ENCODE measurements around the gene MARCO.
"Not testable (repeated sequence)": the region's sequence is repeated elsewhere in the genome, so short reads cannot be mapped to it uniquely, and the experiment has no call there.

MARCO gene

DNA sequence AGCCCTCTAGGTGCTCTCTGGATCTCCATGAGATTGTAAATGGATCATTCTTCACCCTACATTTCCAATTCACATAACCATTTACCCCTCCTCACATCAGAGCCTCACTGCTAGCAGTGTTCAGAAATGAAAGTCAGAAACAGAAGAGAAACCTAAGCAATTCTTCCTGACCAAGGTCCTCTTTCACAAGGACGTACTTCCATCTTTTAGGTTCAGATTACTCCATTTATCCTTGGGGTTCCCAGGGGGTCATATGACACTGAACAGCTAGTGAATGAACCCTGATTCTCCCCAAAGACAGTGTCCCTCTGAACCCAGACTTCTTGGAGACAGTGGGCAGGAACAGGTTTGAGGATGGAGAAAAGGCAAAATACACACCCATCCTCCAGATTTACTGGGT, 12.9 kb upstream of the MARCO start:
- DNase-seq = no peak

- no peak for DNase-seq
These were observed 9.0 kb upstream of the MARCO start for GRCh38 chr2:118932949-118933348.

DNA sequence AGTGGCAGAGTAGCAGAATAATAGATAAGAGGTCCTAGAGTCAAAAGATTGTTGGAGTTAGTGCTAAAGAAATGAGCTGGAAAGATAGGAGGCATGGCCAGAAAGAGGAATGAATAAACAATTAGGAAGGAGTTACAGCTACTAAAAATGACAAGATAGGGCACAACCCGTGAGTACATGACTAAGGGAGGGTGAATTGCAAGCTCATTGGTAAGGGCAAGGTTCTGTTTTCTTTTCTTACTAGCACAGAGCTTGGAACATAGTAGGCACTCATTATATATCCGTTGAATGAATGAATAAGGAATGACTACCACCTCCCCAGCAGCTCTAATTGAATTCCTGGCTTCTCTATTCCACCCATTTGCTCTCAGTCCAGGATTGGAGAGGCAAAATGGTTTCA, 5.7 kb upstream of the MARCO start:
- DNase-seq = no peak

DNA sequence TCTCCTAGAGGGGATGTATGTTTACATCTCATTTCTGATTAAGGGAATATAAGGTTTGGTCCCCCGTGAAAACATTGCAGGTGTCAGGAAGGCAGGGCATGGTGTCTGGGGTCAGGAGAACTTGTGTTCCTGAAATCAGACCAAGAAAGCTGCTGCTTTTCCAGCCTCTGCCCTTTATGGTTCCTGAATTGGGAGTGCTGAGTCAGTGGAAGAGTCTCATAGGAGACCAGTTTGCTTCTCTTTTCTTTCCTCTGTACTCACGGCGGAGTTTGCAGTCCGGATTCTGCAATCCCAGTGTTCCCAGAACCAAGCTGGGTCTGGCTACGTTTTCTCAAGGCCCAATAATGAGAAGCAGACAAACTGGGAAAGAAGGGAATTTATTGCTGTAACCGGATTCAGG, 5.1 kb upstream of the MARCO start:
- no peak for DNase-seq

GRCh38 chr2:118937817-118938216, 4.2 kb upstream of the MARCO start:
- DNase-seq = no peak

- DNase-seq = no peak
These were observed 2.0 kb upstream of the MARCO start for GRCh38 chr2:118939994-118940393.

DNA sequence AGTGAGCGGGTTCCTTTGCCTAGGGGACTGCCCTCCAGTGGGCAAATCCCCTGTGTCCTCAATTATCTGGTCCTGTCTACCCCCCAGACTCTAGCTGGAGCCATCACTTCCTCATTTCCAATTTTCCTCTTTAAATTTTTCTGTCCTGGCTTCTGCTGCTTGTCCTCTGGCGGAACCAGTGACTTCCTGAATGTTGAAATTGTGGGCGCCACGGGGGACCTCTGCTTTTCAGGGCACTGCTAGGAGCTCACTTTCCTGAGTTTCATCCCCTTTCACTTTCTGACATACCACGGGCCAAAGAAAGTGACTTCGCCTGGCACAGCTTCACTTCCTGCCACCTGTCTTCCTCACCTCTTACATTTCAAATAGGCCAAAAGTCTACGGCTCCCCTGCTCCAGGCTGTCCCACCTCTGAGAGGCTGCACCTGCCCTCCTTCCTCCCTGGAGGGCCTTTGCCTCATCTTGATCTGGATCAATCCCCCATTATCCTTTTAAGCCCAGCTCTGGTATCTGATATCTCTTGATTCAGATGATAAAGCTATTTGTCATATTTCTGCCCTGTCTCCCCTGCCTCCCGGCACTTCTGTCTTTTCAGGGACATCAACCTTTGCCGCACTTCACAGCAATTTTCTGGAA, 1.4 kb upstream of the MARCO start:
- DNase-seq = no peak

DNA sequence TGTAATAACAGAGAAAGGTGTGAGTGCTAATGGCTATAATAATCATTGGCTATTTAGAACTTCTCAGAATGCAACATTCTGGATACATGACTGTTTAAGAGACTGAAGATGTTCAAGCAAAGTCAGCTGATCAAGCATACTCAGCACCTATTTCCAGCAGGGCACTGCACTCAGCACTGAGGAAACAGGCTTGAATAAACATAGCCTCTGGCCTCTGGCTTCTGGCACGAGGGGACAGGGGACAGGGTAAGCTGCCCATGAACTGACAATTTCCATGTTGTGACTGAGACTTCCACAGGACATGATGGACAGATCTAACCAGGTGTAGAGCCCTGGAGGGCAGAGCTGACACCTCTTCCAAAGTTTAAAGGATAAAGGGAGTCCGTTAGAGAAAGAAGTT, 1.3 kb downstream of the MARCO start:
- no peak for DNase-seq

DNA sequence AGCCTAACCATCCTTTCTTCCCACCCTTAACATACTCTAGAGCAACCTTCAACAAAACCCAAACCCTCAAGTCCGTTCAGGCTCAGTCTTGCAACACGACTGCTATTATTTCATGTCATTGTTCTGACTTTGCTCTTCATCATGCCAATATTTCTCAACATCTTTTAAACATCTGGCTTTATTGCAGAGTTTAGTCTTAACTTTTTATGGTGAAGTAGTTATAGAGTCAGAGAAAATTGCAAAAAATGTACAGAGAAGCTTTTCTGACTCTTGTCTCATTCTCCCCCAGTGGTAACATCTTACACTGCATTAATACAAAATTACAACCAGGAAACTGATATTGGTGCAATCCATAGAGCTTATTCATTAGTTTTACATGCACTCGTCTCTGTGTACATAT, 3.9 kb downstream of the MARCO start:
- DNase-seq = no peak

GRCh38 chr2:118948266-118948665, 6.3 kb downstream of the MARCO start:
- not testable (repeated sequence) for DNase-seq

GRCh38 chr2:118954297-118955060, 12.5 kb downstream of the MARCO start:
- no peak for DNase-seq

DNA sequence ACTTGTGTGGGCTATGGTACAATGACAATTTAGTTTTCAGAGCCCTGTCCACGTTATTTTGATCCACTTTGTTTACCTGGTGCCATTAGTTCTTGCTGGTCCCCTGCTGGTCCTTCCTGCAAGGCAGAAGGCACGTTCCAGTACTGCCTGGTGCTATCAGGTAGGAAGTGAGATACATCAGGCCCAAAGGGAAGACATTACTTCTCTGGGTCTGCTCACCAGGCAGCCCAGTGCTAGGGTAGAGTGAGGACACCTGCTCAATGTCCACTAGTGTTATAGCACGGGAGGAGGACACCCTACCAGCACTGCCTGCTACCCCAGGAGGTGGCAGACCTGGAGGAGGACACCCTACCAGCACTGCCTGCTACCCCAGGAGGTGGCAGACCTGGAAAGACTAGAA, 23.7 kb downstream of the MARCO start:
- DNase-seq = no peak

- no peak for DNase-seq
These were observed 25.3 kb downstream of the MARCO start for GRCh38 chr2:118967124-118967880.

GRCh38 chr2:118968042-118968441, 26.0 kb downstream of the MARCO start:
- DNase-seq = no peak

- no peak for DNase-seq
These were observed 27.2 kb downstream of the MARCO start for GRCh38 chr2:118968961-118969733.

- no peak for DNase-seq
These were observed 27.9 kb downstream of the MARCO start for GRCh38 chr2:118969734-118970395.

DNA sequence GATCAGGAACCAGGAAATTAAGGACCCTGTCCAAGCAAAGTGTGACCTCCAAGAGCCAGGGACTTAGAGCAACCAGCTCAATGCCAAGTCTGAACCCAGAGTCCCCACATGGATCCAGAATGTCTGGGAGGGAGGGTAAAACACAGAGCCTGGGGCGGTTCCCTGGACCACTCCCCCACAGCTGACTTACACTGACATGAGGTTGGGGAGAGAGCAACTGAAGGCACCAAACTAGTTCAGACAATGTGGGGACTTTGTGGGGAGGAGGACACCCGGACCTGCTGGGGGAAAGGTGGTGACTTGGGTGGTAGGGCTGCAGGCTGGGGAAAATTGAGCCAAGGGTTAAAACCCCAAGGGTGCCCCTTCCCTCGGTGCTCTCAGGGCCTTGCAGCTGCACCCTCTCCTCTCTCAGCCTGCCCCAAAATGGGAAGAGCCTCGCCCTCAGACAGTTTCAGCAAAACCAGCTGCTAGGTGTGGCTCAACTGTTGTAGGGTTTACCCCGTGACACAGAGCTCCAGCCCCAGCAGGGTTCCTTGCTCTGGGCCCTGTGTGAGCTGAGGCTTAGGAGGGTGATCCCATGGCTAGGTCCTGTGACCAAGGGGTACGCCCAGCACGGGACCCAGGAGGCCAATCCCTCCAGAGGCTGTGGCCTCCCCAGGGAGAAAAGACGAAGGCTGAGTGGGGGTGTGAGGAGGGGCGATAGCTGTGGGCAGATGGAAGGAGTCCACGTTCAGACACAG, 28.6 kb downstream of the MARCO start:
- no peak for DNase-seq

DNA sequence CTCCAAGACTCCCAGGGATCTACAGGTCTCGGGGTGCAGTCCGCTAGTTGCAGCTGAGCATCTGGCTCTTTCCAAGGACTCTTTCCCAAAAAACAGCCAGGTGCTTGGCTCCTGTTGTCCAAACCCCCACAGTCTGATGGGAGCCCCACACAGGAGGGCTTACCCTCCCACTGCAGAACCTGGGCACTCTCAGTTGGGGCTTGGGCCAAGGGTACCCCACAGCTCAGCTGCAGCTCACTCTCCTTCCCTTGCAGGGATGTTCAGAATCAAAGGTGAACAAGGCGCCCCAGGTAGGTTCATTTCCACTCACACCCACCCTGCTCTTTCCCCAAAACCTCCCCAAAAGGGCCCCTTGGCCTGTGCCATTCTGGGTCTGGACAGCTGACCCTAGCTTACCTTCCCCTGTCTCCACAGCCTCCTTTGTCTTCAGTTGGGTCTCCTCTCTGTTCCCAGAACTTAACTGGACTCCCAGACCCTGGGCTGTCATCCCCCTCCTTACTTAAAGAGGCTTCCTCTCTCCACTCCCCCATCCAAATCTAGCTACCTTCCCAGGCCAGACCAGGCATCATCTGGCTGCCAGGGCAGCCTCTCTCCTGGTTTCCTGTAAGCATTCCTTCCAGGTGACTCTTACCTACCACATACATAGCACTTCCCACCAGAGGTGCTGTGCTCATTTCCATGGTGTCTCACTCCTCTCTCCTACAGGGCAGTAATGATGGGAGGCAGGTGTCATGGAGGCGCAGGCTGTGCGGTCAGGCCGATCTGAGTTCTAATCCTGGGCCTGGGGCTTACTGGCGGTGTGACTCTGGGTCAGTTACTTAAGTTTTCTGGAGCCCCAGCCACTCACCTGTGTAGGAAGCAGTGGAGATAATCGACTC, 29.5 kb downstream of the MARCO start:
- no peak for DNase-seq

DNA sequence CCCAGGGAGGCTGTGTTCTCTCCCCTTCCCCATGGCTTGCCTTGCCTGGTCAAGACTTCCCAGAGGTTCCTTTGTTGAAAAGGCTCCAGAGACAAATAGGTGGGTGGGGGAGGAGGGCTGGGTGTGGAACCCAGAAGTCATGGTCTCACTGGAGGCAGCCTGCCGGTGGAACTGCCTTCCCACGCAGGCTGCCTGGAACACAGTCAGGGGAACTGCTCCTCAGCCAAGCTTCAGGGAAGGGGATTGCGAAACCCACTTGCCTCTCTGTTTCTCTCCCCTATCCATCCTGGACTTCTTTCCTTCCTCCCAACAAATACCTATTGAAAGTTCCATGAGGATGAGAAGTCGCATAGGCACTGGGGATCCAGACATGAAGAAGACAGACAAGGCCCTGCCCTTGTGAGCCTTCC, 31.6 kb downstream of the MARCO start:
- DNase-seq = no peak

DNA sequence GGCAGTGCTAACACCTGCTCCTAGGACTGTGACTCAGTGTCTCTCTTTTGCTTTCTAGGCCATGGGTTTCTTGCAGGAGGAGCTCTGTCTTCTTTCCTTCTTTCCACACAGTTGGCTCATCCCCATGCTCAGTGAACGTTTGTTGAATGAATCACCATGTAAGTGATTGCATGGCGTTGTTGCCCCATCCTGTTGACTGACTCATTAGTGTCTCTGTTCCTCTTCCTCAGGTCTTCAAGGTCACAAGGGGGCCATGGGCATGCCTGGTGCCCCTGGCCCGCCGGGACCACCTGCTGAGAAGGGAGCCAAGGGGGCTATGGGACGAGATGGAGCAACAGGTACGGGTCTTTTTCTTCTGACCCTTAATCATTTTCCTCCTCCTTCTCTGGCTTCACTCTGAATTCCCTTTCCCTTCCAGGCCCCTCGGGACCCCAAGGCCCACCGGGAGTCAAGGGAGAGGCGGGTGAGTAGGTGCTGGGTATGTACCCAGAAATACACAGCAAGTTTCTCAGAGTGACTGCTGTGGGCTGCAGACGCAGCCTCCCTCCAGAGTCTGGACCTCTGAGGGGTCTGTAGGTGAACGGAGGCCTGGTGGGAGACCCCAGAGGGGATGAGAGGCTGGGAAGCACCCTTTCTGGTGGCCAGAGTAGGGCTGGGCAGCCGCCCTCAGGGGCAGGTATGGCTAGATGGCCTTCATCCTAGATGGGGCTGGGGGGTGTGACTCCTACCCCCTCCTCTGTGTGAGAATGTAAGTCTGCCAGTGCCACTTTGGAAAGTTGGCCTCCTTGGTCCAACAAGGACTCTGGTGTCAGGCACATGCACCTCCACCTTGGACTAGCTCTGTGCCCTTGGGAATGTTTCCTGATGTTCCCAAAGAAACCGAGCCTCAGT, 32.4 kb downstream of the MARCO start:
- no peak for DNase-seq
